Measurements from ENCODE around the gene PTTG1.

- TF ChIP-seq, protein P1, sequence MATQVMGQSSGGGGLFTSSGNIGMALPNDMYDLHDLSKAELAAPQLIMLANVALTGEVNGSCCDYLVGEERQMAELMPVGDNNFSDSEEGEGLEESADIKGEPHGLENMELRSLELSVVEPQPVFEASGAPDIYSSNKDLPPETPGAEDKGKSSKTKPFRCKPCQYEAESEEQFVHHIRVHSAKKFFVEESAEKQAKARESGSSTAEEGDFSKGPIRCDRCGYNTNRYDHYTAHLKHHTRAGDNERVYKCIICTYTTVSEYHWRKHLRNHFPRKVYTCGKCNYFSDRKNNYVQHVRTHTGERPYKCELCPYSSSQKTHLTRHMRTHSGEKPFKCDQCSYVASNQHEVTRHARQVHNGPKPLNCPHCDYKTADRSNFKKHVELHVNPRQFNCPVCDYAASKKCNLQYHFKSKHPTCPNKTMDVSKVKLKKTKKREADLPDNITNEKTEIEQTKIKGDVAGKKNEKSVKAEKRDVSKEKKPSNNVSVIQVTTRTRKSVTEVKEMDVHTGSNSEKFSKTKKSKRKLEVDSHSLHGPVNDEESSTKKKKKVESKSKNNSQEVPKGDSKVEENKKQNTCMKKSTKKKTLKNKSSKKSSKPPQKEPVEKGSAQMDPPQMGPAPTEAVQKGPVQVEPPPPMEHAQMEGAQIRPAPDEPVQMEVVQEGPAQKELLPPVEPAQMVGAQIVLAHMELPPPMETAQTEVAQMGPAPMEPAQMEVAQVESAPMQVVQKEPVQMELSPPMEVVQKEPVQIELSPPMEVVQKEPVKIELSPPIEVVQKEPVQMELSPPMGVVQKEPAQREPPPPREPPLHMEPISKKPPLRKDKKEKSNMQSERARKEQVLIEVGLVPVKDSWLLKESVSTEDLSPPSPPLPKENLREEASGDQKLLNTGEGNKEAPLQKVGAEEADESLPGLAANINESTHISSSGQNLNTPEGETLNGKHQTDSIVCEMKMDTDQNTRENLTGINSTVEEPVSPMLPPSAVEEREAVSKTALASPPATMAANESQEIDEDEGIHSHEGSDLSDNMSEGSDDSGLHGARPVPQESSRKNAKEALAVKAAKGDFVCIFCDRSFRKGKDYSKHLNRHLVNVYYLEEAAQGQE (IDR thresholded peaks at IDR 0.05) = no peak
- TF ChIP-seq RCOR1 (IDR thresholded peaks at IDR 0.05; ENCODE audit: low read depth, low read length) = no peak
- no peak for TF ChIP-seq RNF2 (IDR thresholded peaks at IDR 0.05; ENCODE audit: borderline replicate concordance, low read depth)
- TF ChIP-seq SREBF2 (IDR thresholded peaks at IDR 0.05) = no peak
- no peak for TF ChIP-seq EP300 (IDR thresholded peaks at IDR 0.05)
- no peak for TF ChIP-seq POLR2A (IDR thresholded peaks at IDR 0.05; ENCODE audit: low read length)
- TF ChIP-seq E2F6 (IDR thresholded peaks at IDR 0.05; ENCODE audit: borderline replicate concordance, low read depth) = no peak
- no peak for TF ChIP-seq CTCF (IDR thresholded peaks at IDR 0.05)
These were observed 40.5 kb downstream of the PTTG1 start for GRCh38 chr5:160462167-160462566.

All from A549 (cell line).